T-cell (primary cell): ENCODE results near the gene SNHG17. TPM values are rescaled to one million over a fixed set of nuclear protein-coding genes. Genes with fewer than 3 reads are reported as not detected.

Experiments used
- ATAC-seq, 4 experiments: fragments of 200-7000 bp in 3 of 4; fragments of 150-1000 bp in 1 of 4; cut with Tn5 transposase; replicated peaks in 1 of 4; 1 replicate in 3 of 4; 2 replicates in 1 of 4; pipeline ENCODE4 v1.10.0; 2021; ENCODE audit warnings: moderate library complexity in 3 of 4, mild to moderate bottlenecking in 2 of 4, moderate number of reproducible peaks in 1 of 4
- CTCF ChIA-PET, 2 donors: fragments of 300-600 bp; sonication (Branson Sonifier 250); formaldehyde crosslinking; loops; one replicate each; lab custom pipeline; 2022; ENCODE audit warnings: antibody characterized with exemption in 2 of 2; lab: Charles Lee
- POLR2A ChIA-PET, 2 donors: fragments of 300-600 bp; sonication (Branson Sonifier 250); formaldehyde crosslinking; loops; one replicate each; lab custom pipeline; 2022; ENCODE audit warnings: antibody characterized with exemption in 2 of 2; lab: Charles Lee
- DNase-seq, 35 experiments: peaks; one replicate each; pipeline versions ENCODE4 v3.0.0 to v3.0.0-alpha.2; 2013 to 2023
- H3K27ac ChIP-seq: one replicate; pipeline ENCODE4 v1.5.1; 2013; ENCODE audit warnings: low read length
- H3K27me3 ChIP-seq, 2 experiments: replicated peaks in 1 of 2; 1 replicate in 1 of 2; 2 replicates in 1 of 2; pipeline versions ENCODE4 v1.6.1 to v1.7.0; 2013; ENCODE audit warnings: low read length in 1 of 2, mixed read lengths in 1 of 2; ENCODE audit not compliant: control insufficient read depth in 2 of 2, insufficient read depth in 2 of 2; ENCODE audit errors: extremely low read depth in 1 of 2
- H3K36me3 ChIP-seq, 2 donors: 1 replicate in 1 of 2; 2 replicates in 1 of 2; pipeline versions ENCODE4 v1.6.1 to v1.7.0; 2013; ENCODE audit warnings: low read length in 1 of 2; ENCODE audit not compliant: control insufficient read depth in 2 of 2, insufficient read depth in 1 of 2; ENCODE audit errors: extremely low read depth in 1 of 2
- H3K4me1 ChIP-seq, 2 experiments: 1 replicate in 1 of 2; 2 replicates in 1 of 2; pipeline versions ENCODE4 v1.6.1 to v1.7.0; 2013; ENCODE audit warnings: low read length in 2 of 2, mixed read lengths in 1 of 2; ENCODE audit not compliant: insufficient read depth in 2 of 2, control insufficient read depth in 1 of 2; ENCODE audit errors: extremely low read depth in 1 of 2
- H3K4me3 ChIP-seq, 2 donors: 1 replicate in 1 of 2; 2 replicates in 1 of 2; pipeline versions ENCODE4 v1.5.1 to v1.7.0; 2013; ENCODE audit warnings: mild to moderate bottlenecking in 2 of 2, low read length in 1 of 2, moderate library complexity in 1 of 2; ENCODE audit not compliant: control insufficient read depth in 1 of 2; ENCODE audit errors: extremely low read depth in 1 of 2
- H3K9me3 ChIP-seq: 2 replicates; pipeline ENCODE4 v1.7.0; 2013
- H3K27ac Mint-ChIP-seq, 2 donors: one replicate each; pipeline ENCODE4 v1.8.0; 2020 to 2021; ENCODE audit warnings: mild to moderate bottlenecking in 2 of 2, mixed read lengths in 2 of 2
- H3K27me3 Mint-ChIP-seq, 2 donors: one replicate each; pipeline ENCODE4 v1.8.0; 2021 to 2022; ENCODE audit warnings: mixed read lengths in 2 of 2
- H3K36me3 Mint-ChIP-seq: one replicate; pipeline ENCODE4 v1.8.0; 2021; ENCODE audit warnings: mixed read lengths
- H3K4me1 Mint-ChIP-seq, 3 donors: one replicate each; pipeline ENCODE4 v1.8.0; 2020 to 2022; ENCODE audit warnings: mixed read lengths in 3 of 3, mild to moderate bottlenecking in 1 of 3
- H3K4me3 Mint-ChIP-seq, 3 donors: one replicate each; pipeline ENCODE4 v1.8.0; 2020 to 2022; ENCODE audit warnings: mild to moderate bottlenecking in 3 of 3, mixed read lengths in 3 of 3, moderate library complexity in 3 of 3
- H3K9me3 Mint-ChIP-seq, 3 donors: one replicate each; pipeline ENCODE4 v1.8.0; 2020 to 2022; ENCODE audit warnings: mixed read lengths in 3 of 3
- WGBS: methylation state at CpG from one replicate; pipeline ENCODE4 v1.1.5; 2013; ENCODE audit warnings: missing lambda C conversion rate; ENCODE audit not compliant: insufficient coverage; 5-methylcytosine and 5-hydroxymethylcytosine counted together
- total RNA-seq, 35 experiments: library from RNA in 6 of 35; stranded (reverse) in 6 of 35; fragments of 120-200 nt in 1 of 35; gene quantifications; one replicate each; pipeline versions ENCODE4 v1.2.1 to v1.2.4 and lab custom pipeline; 2013 to 2026

Gene SNHG17
- total RNA-seq, 5 donors from 2014 or later (not counting 1 experiment from before 2014, with no cell fraction given) = 46.7 to 77.9 (median 67.6) TPM

GRCh38 chr20:38372806-38373205 is 62.3 kb downstream of the SNHG17 start:
- H3K9me3 ChIP-seq = no peaks in the 10 kb centered on the region
- CTCF ChIA-PET = no interaction called here
- Mint-ChIP-seq H3K4me3 (no peak overlapping the region), H3K36me3 (no peaks in the 10 kb centered on the region), H3K4me1 (peaks cover 0 to 10% (median 2%) of the 10 kb centered on the region in 3 donors), H3K27ac (no peak overlapping the region), H3K27me3 (peaks cover 5 to 7% of the 10 kb centered on the region in 2 donors), H3K9me3 (no peaks in the 10 kb centered on the region)
- DNase-seq (no peak), ATAC-seq (no peak)
- POLR2A ChIA-PET = no interaction called here
- no CpG with 5 or more reads among the region's 5 CpGs for WGBS
- no peaks in the 10 kb centered on the region for H3K4me1 ChIP-seq
- no peak overlapping the region for H3K4me3 ChIP-seq
- H3K27ac ChIP-seq = no peak overlapping the region
- H3K27me3 ChIP-seq = peaks cover 0 to 6% of the 10 kb centered on the region in 2 experiments
- H3K36me3 ChIP-seq = no peaks in the 10 kb centered on the region

Other genes with a start within 250 kb of the SNHG17 start
- not detected for gene KIAA1755, start 174.6 kb downstream of the SNHG17 start, total RNA-seq
- not detected for gene BPI, start 131.2 kb downstream of the SNHG17 start, total RNA-seq
- under 1 TPM in 1 of 5 donors, not detected in 4; 0.32 TPM for gene LBP, start 88.8 kb downstream of the SNHG17 start, total RNA-seq
- 10 to 100 TPM; 42.7 to 50.1 (median 46.1) TPM for gene RALGAPB, start 37.5 kb upstream of the SNHG17 start, total RNA-seq
- not detected for gene ADIG, start 145.9 kb upstream of the SNHG17 start, total RNA-seq
- gene ARHGAP40, start 166.5 kb upstream of the SNHG17 start, total RNA-seq = under 1 TPM in 1 of 5 donors, not detected in 4; 0.28 TPM